Osteoblast (primary cell): ENCODE measurements around the gene NUDT4. TPM values are rescaled to one million over a fixed set of nuclear protein-coding genes. Genes with fewer than 3 reads are reported as not detected.
A peak's percentile ranks its signal among the peaks of the same experiment; 100 is the strongest.

Experiments
- DNase-seq: peaks from one replicate; pipeline ENCODE4 v3.0.0; 2011; ENCODE audit warnings: low spot score, mixed read lengths; ENCODE audit not compliant: insufficient read length; ENCODE audit errors: missing footprints
- H2AFZ ChIP-seq: 2 replicates; pipeline ENCODE4 v1.6.0; 2011; ENCODE audit warnings: mild to moderate bottlenecking, low read length
- H3K27ac ChIP-seq: 2 replicates; pipeline ENCODE4 v1.5.1; 2011; ENCODE audit warnings: mild to moderate bottlenecking, low read depth, low read length, moderate library complexity
- H3K27me3 ChIP-seq: 2 replicates; pipeline ENCODE4 v1.6.0; 2012; ENCODE audit warnings: mild to moderate bottlenecking, control low read depth, inconsistent platforms, low read length, moderate library complexity; ENCODE audit not compliant: insufficient read depth
- H3K36me3 ChIP-seq: 2 replicates; pipeline ENCODE4 v1.5.1; 2011; ENCODE audit warnings: mild to moderate bottlenecking, low read length, control low read depth, moderate library complexity; ENCODE audit not compliant: insufficient read depth
- H3K4me1 ChIP-seq: 2 replicates; pipeline ENCODE4 v1.5.1; 2011; ENCODE audit warnings: mild to moderate bottlenecking, low read length, control low read depth, moderate library complexity; ENCODE audit not compliant: insufficient read depth
- H3K4me2 ChIP-seq: 2 replicates; pipeline ENCODE4 v1.6.0; 2011; ENCODE audit warnings: mild to moderate bottlenecking, low read length; ENCODE audit not compliant: insufficient read depth
- H3K4me3 ChIP-seq: fragments of 200-600 bp; sonication (generic); 3 replicates; pipeline ENCODE4 v1.5.1; 2012; ENCODE audit warnings: mild to moderate bottlenecking, low read length, inconsistent platforms; ENCODE audit not compliant: insufficient read depth
- H3K79me2 ChIP-seq: 2 replicates; pipeline ENCODE4 v1.6.0; 2012; ENCODE audit warnings: mild to moderate bottlenecking, low read length, control low read depth, inconsistent platforms; ENCODE audit not compliant: insufficient read depth
- H3K9me3 ChIP-seq: 2 replicates; pipeline ENCODE4 v1.5.1; 2011; ENCODE audit warnings: low read depth, low read length, control low read depth
- H4K20me1 ChIP-seq: 2 replicates; pipeline ENCODE4 v1.6.0; 2012; ENCODE audit warnings: mild to moderate bottlenecking, low read length, control low read depth; ENCODE audit not compliant: insufficient read depth
- total RNA-seq: library from RNA; depleted of rRNA; stranded (reverse); fragments of >200 nt; gene quantifications from 2 replicates; pipeline ENCODE4 v1.2.3, GENCODE V29; 2012
- TF ChIP-seq, protein P1 (sequence below): IDR thresholded peaks from 2 replicates; pipeline ENCODE4 v1.5.1; 2011; ENCODE audit warnings: mild to moderate bottlenecking, low read depth, low read length, moderate library complexity; ENCODE audit errors: extremely low read depth

Gene NUDT4
- total RNA-seq, 1 donor, result 145 TPM

GRCh38 chr12:93451423-93452158 is 73.9 kb downstream of the NUDT4 start:
- Histone ChIP-seq H3K27me3 (no peaks in the 10 kb centered on the region), H3K4me1 (no peaks in the 10 kb centered on the region), H2AFZ (peak overlapping the region; percentile 28), H4K20me1 (no peaks in the 10 kb centered on the region), H3K4me2 (no peak overlapping the region), H3K9me3 (no peaks in the 10 kb centered on the region), H3K4me3 (no peak overlapping the region), H3K36me3 (no peaks in the 10 kb centered on the region), H3K79me2 (no peaks in the 10 kb centered on the region), H3K27ac (no peak overlapping the region)
- peak; percentile 36 for DNase-seq
- TF ChIP-seq, protein P1, sequence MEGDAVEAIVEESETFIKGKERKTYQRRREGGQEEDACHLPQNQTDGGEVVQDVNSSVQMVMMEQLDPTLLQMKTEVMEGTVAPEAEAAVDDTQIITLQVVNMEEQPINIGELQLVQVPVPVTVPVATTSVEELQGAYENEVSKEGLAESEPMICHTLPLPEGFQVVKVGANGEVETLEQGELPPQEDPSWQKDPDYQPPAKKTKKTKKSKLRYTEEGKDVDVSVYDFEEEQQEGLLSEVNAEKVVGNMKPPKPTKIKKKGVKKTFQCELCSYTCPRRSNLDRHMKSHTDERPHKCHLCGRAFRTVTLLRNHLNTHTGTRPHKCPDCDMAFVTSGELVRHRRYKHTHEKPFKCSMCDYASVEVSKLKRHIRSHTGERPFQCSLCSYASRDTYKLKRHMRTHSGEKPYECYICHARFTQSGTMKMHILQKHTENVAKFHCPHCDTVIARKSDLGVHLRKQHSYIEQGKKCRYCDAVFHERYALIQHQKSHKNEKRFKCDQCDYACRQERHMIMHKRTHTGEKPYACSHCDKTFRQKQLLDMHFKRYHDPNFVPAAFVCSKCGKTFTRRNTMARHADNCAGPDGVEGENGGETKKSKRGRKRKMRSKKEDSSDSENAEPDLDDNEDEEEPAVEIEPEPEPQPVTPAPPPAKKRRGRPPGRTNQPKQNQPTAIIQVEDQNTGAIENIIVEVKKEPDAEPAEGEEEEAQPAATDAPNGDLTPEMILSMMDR, result no peak

DNA sequence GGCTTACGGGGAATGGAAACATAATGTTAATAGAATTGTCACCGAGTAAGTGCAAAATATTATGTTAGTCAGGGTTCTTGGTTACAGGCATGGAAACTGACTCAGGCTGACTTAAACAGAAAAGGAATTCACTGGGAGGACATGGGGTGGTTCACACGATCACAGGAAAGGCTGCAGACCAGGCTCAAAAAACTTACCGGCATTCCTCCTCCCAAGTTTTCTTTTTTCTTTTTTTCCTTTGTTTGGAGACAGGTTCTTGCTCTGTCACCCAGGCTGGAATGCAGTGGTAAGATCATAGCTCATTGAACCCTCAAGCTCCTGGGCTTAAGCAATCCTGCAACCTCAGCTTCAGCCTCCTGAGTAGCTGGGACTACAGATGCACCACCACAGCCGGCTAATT is 75.9 kb downstream of the NUDT4 start:
- H2AFZ ChIP-seq, result peak overlapping the region; percentile 81
- peak; percentile 73 for DNase-seq
- no peaks in the 10 kb centered on the region for H3K79me2 ChIP-seq
- H4K20me1 ChIP-seq, result no peaks in the 10 kb centered on the region
- no peaks in the 10 kb centered on the region for H3K27me3 ChIP-seq
- no peaks in the 10 kb centered on the region for H3K9me3 ChIP-seq
- H3K4me2 ChIP-seq, result peak overlapping the region; percentile 46
- no peaks in the 10 kb centered on the region for H3K4me1 ChIP-seq
- peak overlapping the region; percentile 42 for H3K27ac ChIP-seq
- H3K36me3 ChIP-seq, result no peaks in the 10 kb centered on the region
- no peak overlapping the region for H3K4me3 ChIP-seq
- TF ChIP-seq, protein P1, result no peak

DNA sequence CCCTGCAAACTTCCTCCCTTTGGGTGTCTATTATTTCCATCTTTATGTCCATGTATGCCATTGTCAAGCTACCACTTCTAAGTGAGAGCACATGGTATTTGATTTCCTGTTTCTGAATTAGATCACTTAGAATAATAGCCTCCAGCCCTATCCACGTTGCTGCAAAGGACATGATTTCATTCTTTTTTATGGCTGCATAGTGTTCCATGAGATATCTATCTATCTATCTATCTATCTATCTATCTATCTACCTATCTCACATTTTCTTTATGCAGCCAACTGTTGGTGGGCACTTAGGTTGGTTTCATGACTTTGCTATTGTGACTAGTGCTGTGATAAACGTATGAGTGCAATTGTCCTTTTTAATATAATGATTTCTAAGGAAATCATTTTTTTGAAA is 78.4 kb downstream of the NUDT4 start:
- H3K4me1 ChIP-seq, result no peaks in the 10 kb centered on the region
- H2AFZ ChIP-seq, result no peak overlapping the region
- no peak overlapping the region for H3K4me3 ChIP-seq
- no peak for DNase-seq
- TF ChIP-seq, protein P1, result no peak
- no peaks in the 10 kb centered on the region for H4K20me1 ChIP-seq
- no peaks in the 10 kb centered on the region for H3K36me3 ChIP-seq
- H3K79me2 ChIP-seq, result no peaks in the 10 kb centered on the region
- no peak overlapping the region for H3K4me2 ChIP-seq
- no peak overlapping the region for H3K27ac ChIP-seq
- no peaks in the 10 kb centered on the region for H3K9me3 ChIP-seq
- no peaks in the 10 kb centered on the region for H3K27me3 ChIP-seq

Other genes starting within 250 kb of the NUDT4 start
- 44.2 and 53.0 TPM in 2 replicates for gene UBE2N, start 64.0 kb downstream of the NUDT4 start, total RNA-seq
- 26.5 and 29.0 TPM in 2 replicates for gene MRPL42, start 89.6 kb downstream of the NUDT4 start, total RNA-seq
- gene SOCS2, start 194.8 kb downstream of the NUDT4 start, total RNA-seq, result 32.6 and 40.7 TPM in 2 replicates